Adipocyte (in vitro differentiated cells): Measurements from ENCODE around the gene MACROD2.
A peak's percentile ranks its signal among the peaks of the same experiment; 100 is the strongest.
"Not testable (repeated sequence)": the region's sequence is repeated elsewhere in the genome, so short reads cannot be mapped to it uniquely, and the experiment has no call there.

Experiments used
- DNase-seq: peaks from one replicate; pipeline ENCODE4 v3.0.0-alpha.2; 2015; ENCODE audit warnings: low read depth
- H3K27me3 ChIP-seq: replicated peaks from 2 replicates; pipeline ENCODE4 v1.7.0; 2013; ENCODE audit warnings: mild to moderate bottlenecking, low read length, moderate library complexity; ENCODE audit not compliant: control insufficient read depth, insufficient read depth
- H3K36me3 ChIP-seq: 2 replicates; pipeline ENCODE4 v1.7.0; 2013; ENCODE audit warnings: low read length, mild to moderate bottlenecking, moderate library complexity; ENCODE audit not compliant: control insufficient read depth, insufficient read depth, severe bottlenecking
- H3K4me1 ChIP-seq: 2 replicates; pipeline ENCODE4 v1.7.0; 2013; ENCODE audit warnings: mild to moderate bottlenecking, low read length, moderate library complexity; ENCODE audit not compliant: control insufficient read depth, insufficient read depth
- H3K4me3 ChIP-seq: 2 replicates; pipeline ENCODE4 v1.7.0; 2013; ENCODE audit warnings: mild to moderate bottlenecking, low read length, moderate library complexity
- H3K9ac ChIP-seq: 2 replicates; pipeline ENCODE4 v1.7.0; 2013; ENCODE audit warnings: mild to moderate bottlenecking, low read length, moderate library complexity
- H3K9me3 ChIP-seq: 2 replicates; pipeline ENCODE4 v1.7.0; 2013; ENCODE audit warnings: mild to moderate bottlenecking, low read length, moderate library complexity; ENCODE audit not compliant: control insufficient read depth

Gene MACROD2

GRCh38 chr20:14989535-14990290 is 994.4 kb downstream of the MACROD2 start:
- Histone ChIP-seq H3K27me3 (no peaks in the 10 kb centered on the region), H3K9me3 (no peaks in the 10 kb centered on the region), H3K4me1 (peaks cover 17% of the 10 kb centered on the region), H3K4me3 (no peak overlapping the region), H3K9ac (no peak overlapping the region), H3K36me3 (no peaks in the 10 kb centered on the region)
- no peak for DNase-seq

GRCh38 chr20:14991023-14991422 is 995.7 kb downstream of the MACROD2 start:
- Histone ChIP-seq H3K36me3 (no peaks in the 10 kb centered on the region), H3K4me1 (peaks cover 17% of the 10 kb centered on the region), H3K9me3 (no peaks in the 10 kb centered on the region), H3K27me3 (no peaks in the 10 kb centered on the region), H3K9ac (no peak overlapping the region), H3K4me3 (no peak overlapping the region)
- DNase-seq, result peak; percentile 80

GRCh38 chr20:14992153-14992552 is 996.8 kb downstream of the MACROD2 start:
- Histone ChIP-seq H3K36me3 (no peaks in the 10 kb centered on the region), H3K4me1 (peaks cover 17% of the 10 kb centered on the region)

GRCh38 chr20:14992961-14993360 is 997.6 kb downstream of the MACROD2 start:
- Histone ChIP-seq H3K9me3 (peaks cover 4% of the 10 kb centered on the region), H3K9ac (no peak overlapping the region), H3K27me3 (no peaks in the 10 kb centered on the region), H3K4me3 (no peak overlapping the region), H3K36me3 (no peaks in the 10 kb centered on the region), H3K4me1 (peaks cover 17% of the 10 kb centered on the region)
- DNase-seq, result peak; percentile 93

More at GRCh38 chr20:14992153-14992552, 996.8 kb downstream of the MACROD2 start:
- no peak overlapping the region for H3K9ac ChIP-seq
- no peaks in the 10 kb centered on the region for H3K9me3 ChIP-seq
- DNase-seq, result peak; percentile 88
- H3K4me3 ChIP-seq, result no peak overlapping the region
- no peaks in the 10 kb centered on the region for H3K27me3 ChIP-seq

GRCh38 chr20:14996883-14997672 is 1001.8 kb downstream of the MACROD2 start:
- H3K4me3 ChIP-seq, result no peak overlapping the region
- no peaks in the 10 kb centered on the region for H3K36me3 ChIP-seq
- H3K9ac ChIP-seq, result no peak overlapping the region
- no peaks in the 10 kb centered on the region for H3K27me3 ChIP-seq
- DNase-seq, result no peak
- peaks cover 9% of the 10 kb centered on the region for H3K4me1 ChIP-seq
- H3K9me3 ChIP-seq, result peaks cover 14% of the 10 kb centered on the region

- H3K4me1 ChIP-seq, result peaks cover 3% of the 10 kb centered on the region
- H3K4me3 ChIP-seq, result no peak overlapping the region
- peak; percentile 25 for DNase-seq
- H3K36me3 ChIP-seq, result no peaks in the 10 kb centered on the region
- no peaks in the 10 kb centered on the region for H3K27me3 ChIP-seq
- H3K9ac ChIP-seq, result no peak overlapping the region
- H3K9me3 ChIP-seq, result peaks cover 14% of the 10 kb centered on the region
Observed at GRCh38 chr20:14997791-14998190, 1002.5 kb downstream of the MACROD2 start.

GRCh38 chr20:15005300-15005986 is 1010.1 kb downstream of the MACROD2 start:
- peaks cover 16% of the 10 kb centered on the region for H3K4me1 ChIP-seq
- no peak overlapping the region for H3K9ac ChIP-seq
- peak; percentile 50 for DNase-seq
- H3K4me3 ChIP-seq, result no peak overlapping the region
- no peaks in the 10 kb centered on the region for H3K27me3 ChIP-seq
- H3K9me3 ChIP-seq, result no peaks in the 10 kb centered on the region
- H3K36me3 ChIP-seq, result no peaks in the 10 kb centered on the region

- no peak for DNase-seq
- Histone ChIP-seq H3K9ac (no peak overlapping the region), H3K27me3 (no peaks in the 10 kb centered on the region), H3K4me3 (no peak overlapping the region), H3K36me3 (no peaks in the 10 kb centered on the region), H3K9me3 (no peaks in the 10 kb centered on the region), H3K4me1 (no peaks in the 10 kb centered on the region)
Observed at GRCh38 chr20:15011631-15012030, 1016.3 kb downstream of the MACROD2 start.

- Histone ChIP-seq H3K4me3 (no peak overlapping the region), H3K36me3 (no peaks in the 10 kb centered on the region), H3K4me1 (no peaks in the 10 kb centered on the region), H3K9me3 (no peaks in the 10 kb centered on the region), H3K27me3 (no peaks in the 10 kb centered on the region), H3K9ac (no peak overlapping the region)
- DNase-seq, result no peak
Observed at GRCh38 chr20:15012566-15012965, 1017.2 kb downstream of the MACROD2 start.

- H3K27me3 ChIP-seq, H3K9me3 ChIP-seq, H3K9ac ChIP-seq, DNase-seq, H3K36me3 ChIP-seq, H3K4me1 ChIP-seq, H3K4me3 ChIP-seq: not testable (repeated sequence)
Observed at GRCh38 chr20:15016875-15017274, 1021.6 kb downstream of the MACROD2 start.

- Histone ChIP-seq H3K9ac (no peak overlapping the region), H3K4me3 (no peak overlapping the region), H3K9me3 (no peaks in the 10 kb centered on the region), H3K36me3 (no peaks in the 10 kb centered on the region), H3K4me1 (no peaks in the 10 kb centered on the region), H3K27me3 (no peaks in the 10 kb centered on the region)
- DNase-seq, result no peak
Observed at GRCh38 chr20:15018966-15019365, 1023.6 kb downstream of the MACROD2 start.
